Measurements from ENCODE around the gene OSBPL7. TPM values are rescaled to one million over a fixed set of nuclear protein-coding genes. Genes with fewer than 3 reads are reported as not detected.
A peak's percentile ranks its signal among the peaks of the same experiment; 100 is the strongest.

The OSBPL7 gene
- total RNA-seq, 4 donors from 2014 or later = 2.2 to 4.1 (median 3.8) TPM

DNA sequence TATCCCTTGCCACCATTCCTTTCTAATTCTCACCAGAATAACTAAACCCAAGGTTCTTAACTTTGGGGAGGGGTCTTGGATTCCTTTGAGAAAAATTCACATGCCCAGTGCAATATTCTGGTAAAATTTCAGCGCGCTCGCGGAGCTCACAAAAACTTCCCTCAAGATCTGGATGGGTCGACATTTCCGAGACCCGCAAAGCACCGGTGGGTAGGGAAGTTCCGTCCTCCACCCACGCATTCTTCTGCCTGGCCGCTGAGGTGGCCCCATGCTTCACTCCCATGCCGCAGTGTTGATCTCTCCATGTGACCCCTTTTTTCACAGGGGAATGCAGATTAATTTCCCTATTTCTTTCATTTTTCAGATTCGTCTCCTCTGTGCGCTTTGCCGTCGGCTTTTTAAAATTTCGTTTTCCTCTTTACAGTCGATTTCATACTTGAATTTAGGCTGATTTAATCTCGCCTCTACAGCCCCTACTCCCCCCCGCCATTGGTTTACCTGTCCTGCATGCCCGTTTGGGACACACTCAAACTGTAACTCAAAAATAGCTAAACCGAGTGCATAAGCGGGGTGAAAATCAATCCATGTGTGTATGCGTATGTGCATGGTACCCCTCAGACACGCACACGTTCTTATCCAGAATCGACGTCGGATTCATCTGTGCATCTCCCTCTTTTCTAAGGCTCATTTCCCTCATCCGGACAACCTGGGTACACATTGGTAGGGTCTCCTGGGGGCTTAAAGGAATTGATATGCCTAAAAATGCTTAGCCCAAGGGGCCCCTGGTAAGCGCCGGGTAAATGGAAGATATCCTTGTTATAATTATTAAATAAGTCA is 30.7 kb upstream of the OSBPL7 start:
- peaks cover 0 to 32% (median 9%) of the 10 kb centered on the region in 3 donors for H3K4me1 ChIP-seq
- H3K4me3 ChIP-seq = no peak overlapping the region
- H3K36me3 ChIP-seq = no peaks in the 10 kb centered on the region
- H3K27ac ChIP-seq = no peak overlapping the region
- 18 to 20% methylated on average over 31 to 32 of the region's 32 CpGs for WGBS, 2 donors (ENCODE audit: low coverage in 1 of 2)
- no peaks in the 10 kb centered on the region for H3K9me3 ChIP-seq
- peaks cover 100% of the 10 kb centered on the region for H3K27me3 ChIP-seq
- TF ChIP-seq POLR2AphosphoS5 (IDR thresholded peaks at IDR 0.05) (peak; percentile 10), EP300 (IDR thresholded peaks at IDR 0.05) (no peak), POLR2A (IDR thresholded peaks at IDR 0.05) (no peak)
- ATAC-seq = no peak

DNA sequence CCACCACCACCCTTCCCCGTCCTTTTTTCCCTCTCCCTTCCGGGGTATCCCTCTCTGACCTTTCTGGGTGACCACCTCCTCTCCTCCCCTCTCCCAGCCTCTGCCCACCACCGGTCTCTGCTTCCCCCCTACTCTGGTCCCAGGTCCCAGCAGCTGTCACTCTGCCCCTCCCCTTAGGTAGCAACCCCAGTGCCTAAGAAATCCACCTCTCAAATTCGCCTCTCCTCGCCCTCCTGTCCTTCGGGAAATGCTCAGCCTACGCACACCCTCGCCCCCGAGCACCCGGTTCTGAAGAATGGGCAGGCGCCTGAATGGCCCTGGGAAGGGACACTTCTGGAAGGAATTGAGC is 30.1 kb upstream of the OSBPL7 start:
- Histone ChIP-seq H3K27me3 (peaks cover 100% of the 10 kb centered on the region), H3K36me3 (no peaks in the 10 kb centered on the region), H3K4me1 (peaks cover 0 to 37% (median 9%) of the 10 kb centered on the region in 3 donors), H3K4me3 (no peak overlapping the region), H3K9me3 (no peaks in the 10 kb centered on the region), H3K27ac (no peak overlapping the region)
- ATAC-seq = no peak
- WGBS, 2 donors (ENCODE audit: low coverage in 1 of 2) = 9 to 47% methylated on average over 5 to 9 of the region's 11 CpGs
- no peak for TF ChIP-seq POLR2AphosphoS5 (IDR thresholded peaks at IDR 0.05)
- TF ChIP-seq, protein P1, sequence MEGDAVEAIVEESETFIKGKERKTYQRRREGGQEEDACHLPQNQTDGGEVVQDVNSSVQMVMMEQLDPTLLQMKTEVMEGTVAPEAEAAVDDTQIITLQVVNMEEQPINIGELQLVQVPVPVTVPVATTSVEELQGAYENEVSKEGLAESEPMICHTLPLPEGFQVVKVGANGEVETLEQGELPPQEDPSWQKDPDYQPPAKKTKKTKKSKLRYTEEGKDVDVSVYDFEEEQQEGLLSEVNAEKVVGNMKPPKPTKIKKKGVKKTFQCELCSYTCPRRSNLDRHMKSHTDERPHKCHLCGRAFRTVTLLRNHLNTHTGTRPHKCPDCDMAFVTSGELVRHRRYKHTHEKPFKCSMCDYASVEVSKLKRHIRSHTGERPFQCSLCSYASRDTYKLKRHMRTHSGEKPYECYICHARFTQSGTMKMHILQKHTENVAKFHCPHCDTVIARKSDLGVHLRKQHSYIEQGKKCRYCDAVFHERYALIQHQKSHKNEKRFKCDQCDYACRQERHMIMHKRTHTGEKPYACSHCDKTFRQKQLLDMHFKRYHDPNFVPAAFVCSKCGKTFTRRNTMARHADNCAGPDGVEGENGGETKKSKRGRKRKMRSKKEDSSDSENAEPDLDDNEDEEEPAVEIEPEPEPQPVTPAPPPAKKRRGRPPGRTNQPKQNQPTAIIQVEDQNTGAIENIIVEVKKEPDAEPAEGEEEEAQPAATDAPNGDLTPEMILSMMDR (IDR thresholded peaks at IDR 0.05) = no peak
- no peak for TF ChIP-seq POLR2A (IDR thresholded peaks at IDR 0.05)
- TF ChIP-seq EP300 (IDR thresholded peaks at IDR 0.05) = no peak

- Histone ChIP-seq H3K4me1 (peaks cover 0 to 39% (median 9%) of the 10 kb centered on the region in 3 donors), H3K4me3 (peak within 1 kb of the TSS in 1 of 2 donors; percentile 42), H3K36me3 (no peaks in the 10 kb centered on the region), H3K9me3 (no peaks in the 10 kb centered on the region), H3K27ac (no peak within 1 kb of the TSS), H3K27me3 (peaks cover 100% of the 10 kb centered on the region)
- ATAC-seq = peak; percentile 82
- TF ChIP-seq EP300 (IDR thresholded peaks at IDR 0.05) = no peak
- TF ChIP-seq, protein P1 (IDR thresholded peaks at IDR 0.05) = peak in 3 of 4 experiments; percentile 8 to 41 (median 19)
- TF ChIP-seq POLR2A (IDR thresholded peaks at IDR 0.05) = no peak
- TF ChIP-seq POLR2AphosphoS5 (IDR thresholded peaks at IDR 0.05) = no peak
- WGBS, 2 donors (ENCODE audit: low coverage in 1 of 2) = 0 to 15% methylated on average over 1 to 11 of the region's 71 CpGs
Observed at GRCh38 chr17:47850692-47851573, 29.3 kb upstream of the OSBPL7 start, which contains the start of gene SP6. TSS of gene SP6 (minus strand) at chr17:47851163. CDS start at chr17:47848429, 2,734 bp downstream.

DNA sequence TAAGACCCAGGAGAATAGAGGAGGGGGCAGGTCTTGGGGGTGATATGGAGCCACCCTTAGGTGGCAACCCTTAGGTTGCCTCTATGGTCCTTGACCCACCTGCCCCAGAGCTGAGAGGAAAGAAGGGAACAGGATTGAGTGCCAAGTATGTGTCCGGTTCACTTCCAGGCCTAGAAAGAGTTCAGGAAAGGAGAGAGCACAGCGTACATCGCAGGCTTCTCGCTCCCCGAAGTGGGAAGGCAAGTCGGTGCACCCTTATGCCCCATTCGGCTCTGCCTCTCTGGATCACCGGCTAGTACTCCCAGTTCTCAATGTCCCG is 28.7 kb upstream of the OSBPL7 start:
- H3K4me1 ChIP-seq = peaks cover 0 to 39% (median 9%) of the 10 kb centered on the region in 3 donors
- H3K27me3 ChIP-seq = peaks cover 100% of the 10 kb centered on the region
- H3K27ac ChIP-seq = no peak overlapping the region
- ATAC-seq = no peak
- WGBS, 2 donors (ENCODE audit: low coverage in 1 of 2) = 55% methylated on average over 6 of the region's 9 CpGs; no CpG with 5 or more reads in 1 of the 2 donors
- peak overlapping the region in 1 of 2 donors; percentile 42 for H3K4me3 ChIP-seq
- TF ChIP-seq POLR2A (IDR thresholded peaks at IDR 0.05) (no peak), POLR2AphosphoS5 (IDR thresholded peaks at IDR 0.05) (no peak)
- H3K9me3 ChIP-seq = no peaks in the 10 kb centered on the region
- H3K36me3 ChIP-seq = no peaks in the 10 kb centered on the region

- H3K27me3 ChIP-seq = peaks cover 86% of the 10 kb centered on the region
- no peak for ATAC-seq
- TF ChIP-seq POLR2A (IDR thresholded peaks at IDR 0.05) (no peak), POLR2AphosphoS5 (IDR thresholded peaks at IDR 0.05) (no peak), EP300 (IDR thresholded peaks at IDR 0.05) (no peak)
- TF ChIP-seq, protein P1 (IDR thresholded peaks at IDR 0.05) = no peak
- no peaks in the 10 kb centered on the region for H3K36me3 ChIP-seq
- 41% methylated on average over 2 of the region's 23 CpGs; no CpG with 5 or more reads in 1 of the 2 donors for WGBS, 2 donors (ENCODE audit: low coverage in 1 of 2)
- no peak overlapping the region for H3K4me3 ChIP-seq
- H3K9me3 ChIP-seq = no peaks in the 10 kb centered on the region
- peaks cover 0 to 42% (median 9%) of the 10 kb centered on the region in 3 donors for H3K4me1 ChIP-seq
- H3K27ac ChIP-seq = no peak overlapping the region
Observed at GRCh38 chr17:47848198-47848513, 26.6 kb upstream of the OSBPL7 start.

All from gastroesophageal sphincter (tissue), 4 donors.